Activated CD4-positive, alpha-beta T cell treated with anti-CD3 and anti-CD28 coated beads, Interleukin-2, Interleukin-6, amounts not matched to agents 100 ng/mL and 50 ng/mL, durations not matched to agents 16 hours and 8 hours (primary cell): Measurements from ENCODE around the gene VAX1.
"Not testable (repeated sequence)": the region's sequence is repeated elsewhere in the genome, so short reads cannot be mapped to it uniquely, and the experiment has no call there.

Experiments
- DNase-seq: peaks from one replicate; pipeline ENCODE4 v3.0.0-alpha.2; 2020

The VAX1 gene

GRCh38 chr10:117134306-117135025 is 3.6 kb downstream of the VAX1 start:
- no peak for DNase-seq

DNA sequence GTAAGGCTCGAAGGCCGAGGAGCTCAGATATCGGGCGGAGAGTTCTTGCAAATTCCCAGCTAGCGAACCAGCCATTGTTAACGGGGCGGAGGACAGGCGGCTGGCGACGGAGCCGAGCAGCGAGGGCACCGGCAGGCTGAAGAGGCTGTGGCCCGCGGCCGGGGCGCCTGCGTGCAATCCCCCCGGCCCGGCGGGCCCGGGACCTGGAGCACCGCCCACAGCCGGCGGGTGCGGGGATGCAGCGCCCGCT is 4.1 kb downstream of the VAX1 start:
- no peak for DNase-seq

GRCh38 chr10:117133273-117134055 is 4.6 kb downstream of the VAX1 start:
- no peak for DNase-seq

GRCh38 chr10:117132751-117133231 is 5.3 kb downstream of the VAX1 start:
- no peak for DNase-seq

- DNase-seq, result no peak
Observed at GRCh38 chr10:117131376-117132327, 6.4 kb downstream of the VAX1 start.

DNA sequence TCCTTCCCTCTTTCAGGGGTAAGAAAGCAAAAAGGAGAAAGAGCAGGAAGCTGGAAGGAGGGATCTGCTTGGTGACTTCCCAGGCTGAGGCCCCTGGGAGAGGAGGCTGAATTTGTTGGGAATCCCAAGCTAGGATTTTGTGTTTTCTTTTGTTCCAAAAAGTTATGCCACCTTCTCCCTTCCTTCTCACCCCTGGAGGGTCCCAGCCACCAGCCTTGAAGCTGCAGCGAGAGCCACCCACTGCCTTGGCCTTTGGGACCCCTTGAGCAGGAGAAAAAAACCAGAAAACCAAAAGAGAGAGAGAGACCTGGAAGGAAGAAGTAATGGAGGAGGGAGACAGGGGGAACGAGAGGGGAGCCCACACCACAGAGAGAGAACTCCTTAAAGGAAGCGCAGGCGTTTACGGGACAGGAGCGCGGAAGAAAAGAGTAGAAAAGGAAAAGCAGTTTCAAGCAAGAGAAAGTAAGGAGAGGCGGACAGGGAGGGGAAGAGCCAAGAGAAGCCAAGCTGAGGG is 7.2 kb downstream of the VAX1 start:
- DNase-seq, result no peak

DNA sequence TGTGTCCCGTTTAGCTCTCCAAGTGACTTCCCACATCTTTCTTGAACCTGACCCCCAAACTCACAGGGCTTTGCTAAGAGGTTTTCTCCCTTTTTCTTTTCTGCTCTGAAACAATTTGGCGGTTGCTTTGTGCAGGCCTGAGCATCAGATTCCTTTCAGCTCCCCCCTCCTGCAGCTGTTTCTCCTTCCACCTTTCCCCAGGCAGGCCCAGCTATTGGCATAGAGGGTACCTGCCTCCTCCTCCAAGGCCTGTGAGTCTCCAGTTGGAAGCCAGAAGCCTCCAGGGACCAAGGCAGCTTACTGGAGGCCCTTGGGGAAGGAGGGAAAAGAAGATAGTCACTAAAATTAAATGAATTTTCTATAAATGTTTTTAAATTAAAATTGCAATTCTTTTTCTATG is 7.7 kb downstream of the VAX1 start:
- no peak for DNase-seq

DNA sequence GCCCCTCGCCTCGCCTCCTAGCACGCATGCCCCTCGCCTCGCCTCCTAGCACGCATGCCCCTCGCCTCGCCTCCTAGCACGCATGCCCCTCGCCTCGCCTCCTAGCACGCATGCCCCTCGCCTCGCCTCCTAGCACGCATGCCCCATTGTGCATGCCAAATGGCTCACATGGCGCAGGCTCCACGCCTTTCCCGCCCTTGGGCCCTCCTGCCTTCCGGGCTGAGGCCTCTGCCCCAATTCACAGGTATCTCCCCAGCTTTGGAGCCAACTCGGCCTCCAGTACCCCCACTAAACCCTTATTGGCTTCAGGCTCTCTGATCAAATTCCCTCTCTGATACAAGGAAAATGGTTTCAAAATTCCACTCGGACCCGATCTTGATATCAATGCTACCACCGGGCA is 11.4 kb downstream of the VAX1 start:
- not testable (repeated sequence) for DNase-seq

- no peak for DNase-seq
Observed at GRCh38 chr10:117126034-117126433, 12.0 kb downstream of the VAX1 start.

DNA sequence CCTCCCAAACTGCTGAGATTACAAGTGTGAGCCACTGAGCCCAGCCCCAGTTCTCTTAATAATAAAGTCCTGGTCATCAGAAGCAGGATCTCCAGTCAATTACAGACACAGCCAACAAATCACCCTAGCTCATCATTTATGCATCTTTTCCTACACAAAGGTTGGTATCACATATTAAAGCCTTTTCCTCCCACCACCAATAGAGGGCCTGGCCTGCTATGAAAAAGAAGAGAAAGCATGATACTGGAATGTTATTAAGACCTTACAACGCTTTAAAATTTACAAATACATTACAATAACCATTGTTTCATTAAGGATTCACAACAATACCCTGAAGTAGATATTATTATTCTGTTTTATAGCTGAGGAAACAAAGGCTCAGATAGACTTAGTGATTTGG is 25.9 kb downstream of the VAX1 start:
- no peak for DNase-seq

GRCh38 chr10:117107238-117107637 is 30.8 kb downstream of the VAX1 start:
- DNase-seq, result no peak

DNA sequence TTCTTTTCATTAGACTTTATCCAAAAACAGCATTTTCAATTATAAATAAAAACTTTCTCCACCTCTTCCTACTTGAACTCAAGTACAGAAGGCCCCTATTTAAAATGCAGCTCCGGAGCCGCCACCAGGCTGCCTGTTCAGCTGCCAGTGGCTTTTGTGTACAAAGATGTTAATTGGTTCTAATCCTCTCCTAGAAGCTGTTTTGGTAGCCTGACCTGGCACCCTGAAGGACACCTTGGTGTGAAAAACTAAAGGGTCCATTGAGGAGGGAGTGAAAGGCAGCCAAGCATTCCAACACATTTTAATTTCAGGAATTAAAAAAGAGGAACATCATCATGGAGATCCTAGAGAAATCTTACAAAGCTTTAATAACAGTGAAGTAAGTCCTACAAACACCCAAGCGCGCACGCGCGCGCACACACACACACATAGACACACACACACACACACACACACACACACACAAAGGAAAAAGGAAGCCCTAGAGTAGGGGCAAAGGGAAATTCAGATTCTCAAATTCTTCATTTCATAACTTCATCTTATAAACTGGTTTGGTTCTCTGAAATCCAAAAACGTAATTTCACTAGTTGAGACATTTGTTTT is 41.4 kb downstream of the VAX1 start:
- no peak for DNase-seq

DNA sequence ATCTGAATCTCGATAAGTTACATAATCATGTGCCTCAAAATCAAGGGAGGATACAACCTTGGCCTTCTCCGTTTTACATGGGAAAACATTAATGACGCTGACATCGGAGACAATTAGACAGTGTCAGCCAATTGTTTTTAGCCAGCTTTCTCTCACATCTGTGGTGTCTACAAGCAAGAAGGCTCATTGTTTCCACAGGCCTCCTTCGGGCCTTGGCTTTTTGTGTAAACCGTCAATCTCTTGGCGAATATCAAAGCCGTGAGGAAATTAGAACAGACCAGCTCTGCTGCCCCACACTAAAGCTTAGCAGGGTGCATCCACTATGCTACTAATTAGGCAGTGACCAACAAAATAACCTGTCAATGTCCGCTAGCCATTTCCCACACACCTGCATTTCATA is 43.2 kb downstream of the VAX1 start:
- DNase-seq, result no peak

DNA sequence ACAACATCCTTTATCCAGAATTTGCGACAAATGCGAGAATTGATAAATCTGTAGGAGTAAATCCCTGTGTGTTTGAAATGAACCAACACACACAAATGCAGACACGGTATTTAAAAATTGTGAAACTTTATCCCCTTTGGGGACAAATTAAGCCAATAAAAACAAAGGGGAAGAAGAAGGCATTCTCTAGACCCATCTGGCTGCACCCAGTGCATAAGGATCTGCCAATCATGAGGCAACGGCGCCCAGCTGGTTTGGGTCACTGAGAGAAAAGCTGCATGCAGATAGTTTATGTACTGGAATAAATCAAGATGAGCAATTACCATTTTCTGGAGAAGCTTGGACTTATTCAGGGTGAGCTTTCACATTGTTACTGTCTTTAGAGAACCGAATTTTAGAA is 45.7 kb downstream of the VAX1 start:
- DNase-seq, result no peak

- no peak for DNase-seq
Observed at GRCh38 chr10:117090834-117091233, 47.2 kb downstream of the VAX1 start.

- no peak for DNase-seq
Observed at GRCh38 chr10:117087521-117087920, 50.5 kb downstream of the VAX1 start.

- no peak for DNase-seq
Observed at GRCh38 chr10:117086546-117086945, 51.5 kb downstream of the VAX1 start.

- DNase-seq, result not testable (repeated sequence)
Observed at GRCh38 chr10:117084421-117085246, 53.4 kb downstream of the VAX1 start.
